HG03521 (cell line): ENCODE data around the gene UIMC1.
"Not testable (repeated sequence)": the region's sequence is repeated elsewhere in the genome, so short reads cannot be mapped to it uniquely, and the experiment has no call there.

Experiments
- ATAC-seq: cut with Tn5 transposase; IDR thresholded peaks from one replicate; pipeline ENCODE4 v1.9.1; 2021; ENCODE audit warnings: mild to moderate bottlenecking, moderate library complexity; ENCODE audit not compliant: unreplicated experiment

UIMC1 gene

GRCh38 chr5:176873541-176874172 lies 132.9 kb downstream of the UIMC1 start:
- no peak for ATAC-seq

- not testable (repeated sequence) for ATAC-seq
Observed at GRCh38 chr5:176873011-176873410, 133.6 kb downstream of the UIMC1 start.

GRCh38 chr5:176872586-176872985 lies 134.0 kb downstream of the UIMC1 start:
- ATAC-seq = not testable (repeated sequence)

- not testable (repeated sequence) for ATAC-seq
Observed at GRCh38 chr5:176870644-176871043, 135.9 kb downstream of the UIMC1 start.

GRCh38 chr5:176870110-176870591 lies 136.4 kb downstream of the UIMC1 start:
- no peak for ATAC-seq

- ATAC-seq = no peak
Observed at GRCh38 chr5:176869501-176870109, 137.0 kb downstream of the UIMC1 start.

GRCh38 chr5:176868731-176869130 lies 137.8 kb downstream of the UIMC1 start:
- ATAC-seq = no peak

GRCh38 chr5:176868126-176868525 lies 138.5 kb downstream of the UIMC1 start:
- ATAC-seq = no peak

GRCh38 chr5:176866707-176867310 lies 139.8 kb downstream of the UIMC1 start:
- ATAC-seq = no peak

- no peak for ATAC-seq
Observed at GRCh38 chr5:176865964-176866363, 140.6 kb downstream of the UIMC1 start.

- no peak for ATAC-seq
Observed at GRCh38 chr5:176864755-176865154, 141.8 kb downstream of the UIMC1 start.

GRCh38 chr5:176863765-176864098 lies 142.8 kb downstream of the UIMC1 start:
- no peak for ATAC-seq

GRCh38 chr5:176863041-176863764 lies 143.4 kb downstream of the UIMC1 start:
- no peak for ATAC-seq

GRCh38 chr5:176862330-176862995 lies 144.1 kb downstream of the UIMC1 start:
- no peak for ATAC-seq

- no peak for ATAC-seq
Observed at GRCh38 chr5:176861276-176861675, 145.3 kb downstream of the UIMC1 start.

GRCh38 chr5:176860381-176860780 lies 146.2 kb downstream of the UIMC1 start:
- no peak for ATAC-seq

- no peak for ATAC-seq
Observed at GRCh38 chr5:176859916-176860315, 146.7 kb downstream of the UIMC1 start.

- no peak for ATAC-seq
Observed at GRCh38 chr5:176857894-176858273, 148.7 kb downstream of the UIMC1 start.

GRCh38 chr5:176857216-176857893 lies 149.2 kb downstream of the UIMC1 start:
- ATAC-seq = no peak

- ATAC-seq = no peak
Observed at GRCh38 chr5:176856746-176857145, 149.8 kb downstream of the UIMC1 start.

GRCh38 chr5:176855598-176855997 lies 151.0 kb downstream of the UIMC1 start:
- no peak for ATAC-seq
